HG03025 (cell line): ENCODE measurements around the gene POU3F2.

ENCODE experiments used
- ATAC-seq: cut with Tn5 transposase; IDR thresholded peaks from one replicate; pipeline ENCODE4 v1.9.1; 2021; ENCODE audit warnings: mild to moderate bottlenecking, moderate library complexity; ENCODE audit not compliant: unreplicated experiment, low FRiP score

Gene POU3F2

GRCh38 chr6:98842342-98843180 lies 8.2 kb downstream of the POU3F2 start:
- no peak for ATAC-seq

DNA sequence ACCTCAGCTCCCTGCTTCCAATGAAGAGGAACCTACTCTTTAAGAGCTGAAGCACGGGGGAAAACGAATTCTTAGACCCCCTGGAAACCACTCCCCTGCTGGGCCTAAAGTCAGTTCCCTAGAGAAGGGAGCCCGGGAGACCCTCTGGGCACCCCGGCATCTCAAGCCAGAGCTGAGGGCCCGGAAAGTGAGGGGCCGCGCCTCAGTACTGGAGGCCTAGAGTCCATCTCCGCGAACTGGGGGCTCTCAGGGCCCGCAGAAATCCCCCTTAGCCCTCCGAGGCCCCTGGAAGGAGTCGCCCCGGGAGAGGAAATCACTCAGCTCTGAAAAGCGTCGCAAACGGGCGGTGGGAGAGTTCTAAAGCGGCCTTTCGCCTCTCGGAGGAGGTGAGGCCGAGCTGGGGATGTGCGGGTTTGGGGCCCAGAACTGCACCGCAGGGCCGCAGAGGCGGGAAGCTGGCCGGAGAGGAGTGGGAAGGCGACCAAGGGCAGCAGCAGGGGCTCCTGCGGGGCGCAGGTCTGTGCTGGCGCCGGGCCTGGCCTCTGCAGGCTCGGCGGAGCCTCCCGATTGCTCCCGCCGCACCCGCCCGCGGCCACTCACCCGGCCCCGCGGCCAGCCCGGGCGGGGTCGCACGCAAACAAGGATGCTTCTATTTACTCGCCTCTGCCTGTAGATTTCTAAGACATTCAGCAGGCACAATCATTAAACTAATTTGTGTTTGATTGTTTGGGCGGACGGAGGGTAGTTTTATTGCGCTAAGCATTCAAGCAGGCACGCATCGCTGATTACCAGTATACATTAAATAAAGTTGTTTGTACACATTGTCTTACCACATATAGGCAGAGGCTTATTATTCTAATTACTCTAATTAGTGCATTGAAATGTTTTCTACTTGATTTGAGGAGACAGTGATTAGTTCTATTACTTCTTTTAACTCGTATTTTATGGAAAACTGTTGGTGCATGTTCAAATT lies 9.2 kb downstream of the POU3F2 start:
- ATAC-seq: no peak

DNA sequence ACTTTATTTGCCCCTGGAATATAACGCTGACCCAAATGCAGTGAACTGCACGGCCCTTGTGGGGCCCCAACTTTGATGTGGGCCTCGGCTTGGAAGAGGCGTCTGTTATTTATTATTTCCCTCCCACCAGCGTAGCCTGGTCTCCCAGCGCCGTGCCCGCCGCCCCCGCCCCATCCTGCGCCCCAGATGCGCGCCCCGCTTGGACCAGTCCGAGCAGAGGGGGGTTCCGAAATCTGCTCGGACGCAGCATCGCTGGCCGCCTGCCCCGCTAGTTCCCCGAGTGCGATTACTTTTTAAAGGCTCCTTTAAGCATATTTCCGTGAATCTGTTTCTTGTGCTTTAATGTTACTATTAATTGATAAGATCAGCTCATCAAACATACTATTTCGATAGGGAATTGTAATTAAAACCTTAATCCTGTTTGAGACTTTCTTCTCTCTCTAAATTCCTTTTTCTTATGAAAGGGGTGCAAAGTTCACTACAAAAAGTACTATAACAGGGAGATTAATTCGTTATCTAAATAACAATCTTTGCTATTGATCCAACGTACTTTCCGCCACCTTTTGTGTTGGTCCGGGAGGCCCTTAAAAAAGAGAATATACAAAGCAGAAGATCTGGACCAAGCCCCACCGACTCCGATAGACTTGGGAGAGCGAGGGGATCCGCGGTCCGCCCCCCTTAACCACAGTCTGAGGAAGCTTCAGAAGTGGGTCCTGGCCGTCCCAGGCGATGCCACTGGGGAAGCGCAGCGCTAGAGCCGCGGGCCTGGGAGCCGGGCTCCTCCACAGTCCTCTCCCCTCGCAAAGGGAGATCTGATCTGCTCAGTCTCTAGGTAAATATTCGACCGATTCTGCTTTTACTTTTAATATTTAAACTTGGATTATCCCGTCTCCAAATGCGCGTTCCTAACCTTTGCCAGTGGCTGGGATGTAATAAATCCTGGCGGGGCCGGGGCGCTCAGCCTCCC lies 10.2 kb downstream of the POU3F2 start:
- ATAC-seq: no peak

GRCh38 chr6:98845211-98846020 lies 11.0 kb downstream of the POU3F2 start:
- peak; percentile 64 for ATAC-seq

GRCh38 chr6:98846021-98846380 lies 11.6 kb downstream of the POU3F2 start:
- ATAC-seq: no peak

- ATAC-seq: no peak
Measured at GRCh38 chr6:98847416-98847778, 13.0 kb downstream of the POU3F2 start.

GRCh38 chr6:98847779-98848538 lies 13.6 kb downstream of the POU3F2 start:
- ATAC-seq: peak; percentile 50

DNA sequence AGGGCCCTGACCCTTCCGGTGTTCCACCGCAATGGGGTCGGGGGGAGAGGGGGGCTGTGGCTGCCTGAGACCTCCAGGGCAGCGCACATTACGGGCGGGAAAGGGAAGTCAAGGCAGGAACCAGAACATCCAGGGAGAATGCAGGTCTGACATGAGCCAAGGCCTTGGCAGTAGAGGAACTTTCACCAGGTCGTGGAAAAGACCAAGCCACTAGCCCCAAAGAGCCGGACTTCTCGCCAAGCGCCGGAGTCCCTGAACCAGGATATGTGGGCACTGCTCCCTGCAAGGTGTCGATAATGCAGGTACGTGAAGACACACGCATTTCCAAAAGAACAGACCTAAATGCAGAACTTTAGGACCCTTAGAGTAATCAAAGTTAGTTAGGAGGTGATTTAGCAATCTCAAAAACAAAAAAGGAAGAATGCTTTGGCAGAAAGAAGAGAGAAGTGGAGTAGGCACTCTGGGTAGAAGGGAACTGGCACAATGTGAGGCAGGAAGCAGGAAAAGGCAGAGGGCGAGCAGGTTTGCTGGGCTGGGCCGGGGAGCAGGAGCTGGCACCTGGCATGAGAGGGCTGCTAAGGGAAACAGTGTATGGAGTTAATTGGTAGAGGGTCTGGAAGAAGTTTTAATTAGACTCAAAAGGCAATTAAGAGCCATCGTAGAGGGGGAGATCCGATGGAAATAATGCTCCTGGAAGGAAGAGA lies 14.3 kb downstream of the POU3F2 start:
- ATAC-seq: no peak

GRCh38 chr6:98864497-98864896 lies 30.1 kb downstream of the POU3F2 start:
- no peak for ATAC-seq

- no peak for ATAC-seq
Measured at GRCh38 chr6:98871057-98871456, 36.7 kb downstream of the POU3F2 start.

DNA sequence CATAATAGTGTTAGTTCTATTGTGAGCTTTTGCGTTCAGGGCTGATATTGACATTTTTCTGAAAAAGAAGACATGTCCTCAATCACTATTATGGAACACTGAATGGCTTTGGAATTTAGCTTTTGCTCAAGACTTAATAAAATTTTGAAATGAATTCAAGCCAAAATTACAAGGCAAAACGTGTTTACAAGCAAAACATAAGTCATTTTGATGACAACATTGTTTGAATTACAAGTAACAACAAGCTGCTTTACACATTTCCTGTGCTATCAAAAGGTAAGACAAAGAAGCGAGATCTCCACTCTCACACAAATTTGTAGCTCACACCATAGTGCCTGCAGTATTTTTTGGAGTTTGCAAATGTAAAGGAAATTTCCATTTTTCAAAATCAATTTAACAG lies 37.4 kb downstream of the POU3F2 start:
- ATAC-seq: no peak

- ATAC-seq: no peak
Measured at GRCh38 chr6:98875375-98875774, 41.0 kb downstream of the POU3F2 start.

GRCh38 chr6:98877250-98877649 lies 42.9 kb downstream of the POU3F2 start:
- no peak for ATAC-seq

GRCh38 chr6:98880486-98880885 lies 46.1 kb downstream of the POU3F2 start:
- peak; percentile 90 for ATAC-seq

DNA sequence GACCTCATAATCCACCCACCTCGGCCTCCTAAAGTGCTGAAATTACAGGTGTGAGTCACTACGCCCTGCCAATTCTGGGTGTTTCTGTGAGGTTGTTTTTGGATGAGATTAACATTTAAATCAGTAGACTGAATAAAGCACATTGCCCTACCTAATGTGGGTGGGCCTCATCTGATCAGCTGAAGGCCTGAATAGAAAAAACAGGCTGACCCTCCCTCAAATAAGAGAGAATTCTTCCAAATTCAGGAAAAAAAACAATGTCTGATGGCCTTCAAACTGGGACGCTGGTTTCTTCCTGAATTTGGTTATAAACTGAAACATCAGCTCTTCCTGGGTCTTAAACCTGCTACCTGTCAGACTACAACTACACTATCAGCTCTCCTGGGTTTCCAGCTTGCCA lies 51.0 kb downstream of the POU3F2 start:
- ATAC-seq: no peak

DNA sequence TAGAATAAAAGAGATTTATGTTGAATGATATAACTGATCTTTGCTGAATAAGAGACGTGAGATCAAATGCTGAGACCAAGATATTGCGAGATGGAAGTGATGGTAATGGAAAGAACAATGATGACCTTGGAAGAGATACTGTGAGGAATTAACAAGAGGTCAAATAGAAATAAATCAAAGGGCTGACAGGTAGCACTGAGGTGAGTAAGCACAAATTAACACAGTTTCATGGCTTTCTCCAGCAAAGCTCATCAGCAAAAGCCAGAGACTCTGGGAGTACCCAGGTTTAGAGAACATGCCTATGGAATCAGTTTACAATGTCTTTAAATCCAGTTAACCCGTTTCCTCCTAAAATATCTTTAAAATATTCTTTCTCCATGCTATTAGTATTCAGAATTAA lies 53.3 kb downstream of the POU3F2 start:
- no peak for ATAC-seq
